ENCODE measurements around the gene TSSC4.

The TSSC4 gene

DNA sequence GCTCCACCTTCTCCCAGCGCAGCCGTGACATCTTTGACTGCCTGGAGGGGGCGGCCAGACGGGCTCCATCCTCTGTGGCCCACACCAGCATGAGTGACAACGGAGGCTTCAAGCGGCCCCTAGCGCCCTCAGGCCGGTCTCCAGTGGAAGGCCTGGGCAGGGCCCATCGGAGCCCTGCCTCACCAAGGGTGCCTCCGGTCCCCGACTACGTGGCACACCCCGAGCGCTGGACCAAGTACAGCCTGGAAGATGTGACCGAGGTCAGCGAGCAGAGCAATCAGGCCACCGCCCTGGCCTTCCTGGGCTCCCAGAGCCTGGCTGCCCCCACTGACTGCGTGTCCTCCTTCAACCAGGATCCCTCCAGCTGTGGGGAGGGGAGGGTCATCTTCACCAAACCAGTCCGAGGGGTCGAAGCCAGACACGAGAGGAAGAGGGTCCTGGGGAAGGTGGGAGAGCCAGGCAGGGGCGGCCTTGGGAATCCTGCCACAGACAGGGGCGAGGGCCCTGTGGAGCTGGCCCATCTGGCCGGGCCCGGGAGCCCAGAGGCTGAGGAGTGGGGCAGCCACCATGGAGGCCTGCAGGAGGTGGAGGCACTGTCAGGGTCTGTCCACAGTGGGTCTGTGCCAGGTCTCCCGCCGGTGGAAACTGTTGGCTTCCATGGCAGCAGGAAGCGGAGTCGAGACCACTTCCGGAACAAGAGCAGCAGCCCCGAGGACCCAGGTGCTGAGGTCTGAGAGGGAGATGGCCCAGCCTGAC is 2.5 kb downstream of the TSSC4 start:
- peaks cover 20% of the 10 kb centered on the region for H3K79me2 ChIP-seq (ENCODE audit: control insufficient read depth, insufficient read depth, low read length, unreplicated experiment)
- H3K4me1 ChIP-seq (ENCODE audit: control insufficient read depth, insufficient read depth, low read length, unreplicated experiment) = peaks cover 19% of the 10 kb centered on the region
- no peak overlapping the region for H3K27ac ChIP-seq (ENCODE audit: low read depth, low read length)
- no peaks in the 10 kb centered on the region for H3K27me3 ChIP-seq (ENCODE audit: insufficient read depth, low read length)
- H2AFZ ChIP-seq (ENCODE audit: low read length, unreplicated experiment) = no peak overlapping the region
- no peak overlapping the region; the same call in 1 of the 2 replicates for H3K4me3 ChIP-seq (ENCODE audit: low read depth, low read length)
- H3K36me3 ChIP-seq (ENCODE audit: insufficient read depth, low read length) = 0 out of 2 replicates have a peak, but pooled peaks cover 5% of the 10 kb centered on the region

DNA sequence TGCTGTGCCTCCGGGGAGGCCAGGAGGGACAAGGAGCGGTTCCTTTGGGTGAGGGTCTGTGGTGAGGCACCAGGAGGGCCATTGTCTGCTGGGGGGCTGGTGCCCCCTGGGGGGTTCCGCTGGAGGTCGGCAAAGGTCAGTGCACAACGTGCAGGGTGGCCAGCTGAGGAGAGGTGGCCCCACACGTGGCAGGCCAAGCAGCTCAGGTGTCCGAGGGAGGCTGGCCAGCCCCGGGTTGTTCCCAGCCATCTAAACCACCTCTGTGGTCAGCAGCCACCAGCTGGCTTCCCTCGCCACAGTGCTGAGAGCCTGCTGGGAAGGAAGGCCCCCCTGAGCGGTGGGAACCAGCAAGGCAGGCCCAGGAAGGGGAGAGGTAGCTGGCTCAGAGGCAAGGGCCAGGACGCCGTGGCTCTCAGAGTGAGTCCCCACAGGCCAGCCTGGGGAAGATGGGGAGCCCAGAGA is 4.2 kb downstream of the TSSC4 start:
- Histone ChIP-seq H3K36me3 (ENCODE audit: insufficient read depth, low read length) (no peaks in the 10 kb centered on the region), H3K27ac (ENCODE audit: low read depth, low read length) (no peak overlapping the region), H2AFZ (ENCODE audit: low read length, unreplicated experiment) (no peak overlapping the region), H3K4me1 (ENCODE audit: control insufficient read depth, insufficient read depth, low read length, unreplicated experiment) (peaks cover 9% of the 10 kb centered on the region), H3K4me3 (ENCODE audit: low read depth, low read length) (no peak overlapping the region), H3K79me2 (ENCODE audit: control insufficient read depth, insufficient read depth, low read length, unreplicated experiment) (peaks cover 20% of the 10 kb centered on the region), H3K27me3 (ENCODE audit: insufficient read depth, low read length) (no peaks in the 10 kb centered on the region)

DNA sequence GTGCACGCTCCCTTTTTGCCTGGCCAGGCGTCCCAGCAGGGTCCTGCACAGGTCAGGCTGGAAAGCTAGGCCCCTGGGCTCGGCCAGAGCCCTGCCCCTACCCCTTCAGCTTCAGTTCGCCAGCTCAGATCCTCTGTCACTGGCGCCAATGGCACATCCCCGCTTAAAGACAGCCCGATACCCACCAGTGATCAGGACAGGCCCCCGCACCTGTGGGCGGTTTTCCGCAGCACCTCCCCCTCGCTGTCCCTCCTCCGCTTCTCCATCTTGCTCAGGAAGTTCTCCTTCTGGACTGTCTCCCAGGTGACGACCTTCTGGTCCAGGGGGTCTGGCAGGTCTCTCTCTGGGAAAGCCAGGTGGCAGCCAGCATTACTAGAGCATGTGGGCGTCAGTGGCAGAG is 5.9 kb downstream of the TSSC4 start:
- H3K36me3 ChIP-seq (ENCODE audit: insufficient read depth, low read length) = no peaks in the 10 kb centered on the region
- H2AFZ ChIP-seq (ENCODE audit: low read length, unreplicated experiment) = no peak overlapping the region
- H3K27ac ChIP-seq (ENCODE audit: low read depth, low read length) = no peak overlapping the region
- no peak overlapping the region for H3K4me3 ChIP-seq (ENCODE audit: low read depth, low read length)
- peaks cover 12% of the 10 kb centered on the region for H3K79me2 ChIP-seq (ENCODE audit: control insufficient read depth, insufficient read depth, low read length, unreplicated experiment)
- H3K27me3 ChIP-seq (ENCODE audit: insufficient read depth, low read length) = no peaks in the 10 kb centered on the region
- H3K4me1 ChIP-seq (ENCODE audit: control insufficient read depth, insufficient read depth, low read length, unreplicated experiment) = peaks cover 7% of the 10 kb centered on the region

DNA sequence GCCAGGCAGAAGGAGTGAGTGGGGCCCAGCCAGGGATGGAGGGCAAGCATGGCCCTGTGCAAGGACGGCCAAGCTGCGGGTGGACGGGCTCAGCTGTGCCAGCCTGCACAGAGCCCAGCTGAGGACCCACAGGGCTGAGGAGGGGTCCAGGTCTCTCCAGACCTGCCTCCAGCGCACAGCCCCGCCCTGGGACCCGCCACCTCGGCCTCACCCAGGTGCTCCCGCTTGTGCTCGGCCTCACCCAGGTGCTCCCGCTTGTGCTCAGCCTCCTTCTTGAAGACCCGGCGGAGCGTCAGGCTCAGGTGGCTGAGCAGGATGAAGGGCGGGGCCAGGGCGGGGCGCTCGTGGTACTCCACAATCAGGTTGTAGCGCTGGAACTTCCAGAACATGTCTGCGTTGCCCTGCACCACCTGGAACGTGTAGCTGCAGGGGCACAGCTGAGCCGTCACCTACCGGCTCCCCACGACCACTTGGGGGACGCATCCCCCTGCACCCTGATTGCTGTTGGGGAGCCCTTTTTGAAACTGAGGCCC is 6.4 kb downstream of the TSSC4 start:
- Histone ChIP-seq H3K27ac (ENCODE audit: low read depth, low read length) (no peak overlapping the region), H3K36me3 (ENCODE audit: insufficient read depth, low read length) (no peaks in the 10 kb centered on the region), H2AFZ (ENCODE audit: low read length, unreplicated experiment) (no peak overlapping the region), H3K4me3 (ENCODE audit: low read depth, low read length) (no peak overlapping the region), H3K79me2 (ENCODE audit: control insufficient read depth, insufficient read depth, low read length, unreplicated experiment) (peaks cover 7% of the 10 kb centered on the region), H3K4me1 (ENCODE audit: control insufficient read depth, insufficient read depth, low read length, unreplicated experiment) (peaks cover 4% of the 10 kb centered on the region), H3K27me3 (ENCODE audit: insufficient read depth, low read length) (no peaks in the 10 kb centered on the region)

DNA sequence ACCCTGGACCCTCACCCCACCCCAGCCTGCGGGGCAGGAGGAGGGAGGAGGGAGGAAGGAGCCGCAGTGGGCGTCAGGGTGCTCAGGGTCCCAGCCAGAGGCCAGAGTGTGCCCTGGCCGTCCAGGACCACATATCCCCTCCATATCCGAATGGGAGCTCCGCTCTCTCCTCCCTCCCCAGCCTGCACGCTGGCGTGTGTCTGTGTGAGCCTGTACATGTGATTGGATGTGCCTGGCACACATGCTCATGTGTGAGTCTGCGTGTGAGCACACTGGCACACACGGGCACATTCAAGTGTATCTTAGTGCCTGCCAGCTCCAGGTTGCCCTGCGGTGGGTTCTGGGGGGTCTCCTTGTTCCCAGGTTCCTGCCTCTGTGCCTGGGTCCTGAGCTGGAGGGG is 8.1 kb downstream of the TSSC4 start:
- no peak overlapping the region for H2AFZ ChIP-seq (ENCODE audit: low read length, unreplicated experiment)
- H3K4me1 ChIP-seq (ENCODE audit: control insufficient read depth, insufficient read depth, low read length, unreplicated experiment) = no peaks in the 10 kb centered on the region
- no peak overlapping the region for H3K4me3 ChIP-seq (ENCODE audit: low read depth, low read length)
- H3K27me3 ChIP-seq (ENCODE audit: insufficient read depth, low read length) = no peaks in the 10 kb centered on the region
- no peaks in the 10 kb centered on the region for H3K79me2 ChIP-seq (ENCODE audit: control insufficient read depth, insufficient read depth, low read length, unreplicated experiment)
- no peak overlapping the region for H3K27ac ChIP-seq (ENCODE audit: low read depth, low read length)
- no peaks in the 10 kb centered on the region for H3K36me3 ChIP-seq (ENCODE audit: insufficient read depth, low read length)

DNA sequence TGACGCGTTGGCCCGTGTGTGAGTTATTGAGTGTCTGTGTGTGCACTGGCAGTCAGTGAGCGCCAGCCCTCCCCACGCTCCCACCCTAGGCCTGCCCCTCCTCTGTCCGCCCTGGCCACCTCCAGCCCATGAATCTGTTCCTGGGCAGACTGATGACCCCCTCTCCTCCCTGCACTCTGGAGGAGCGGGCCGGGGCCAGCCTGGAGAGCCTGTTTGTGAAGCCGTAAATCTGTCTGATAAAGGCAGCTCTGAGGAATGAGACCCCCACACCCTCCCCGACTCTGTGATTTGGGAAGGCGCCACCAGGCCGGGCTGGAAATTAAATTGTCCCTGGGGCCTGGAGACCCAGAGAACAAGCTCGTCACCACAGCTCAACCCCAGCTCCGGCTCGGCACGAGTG is 8.6 kb downstream of the TSSC4 start:
- Histone ChIP-seq H3K79me2 (ENCODE audit: control insufficient read depth, insufficient read depth, low read length, unreplicated experiment) (no peaks in the 10 kb centered on the region), H2AFZ (ENCODE audit: low read length, unreplicated experiment) (no peak overlapping the region), H3K4me3 (ENCODE audit: low read depth, low read length) (no peak overlapping the region), H3K27me3 (ENCODE audit: insufficient read depth, low read length) (no peaks in the 10 kb centered on the region), H3K36me3 (ENCODE audit: insufficient read depth, low read length) (no peaks in the 10 kb centered on the region), H3K27ac (ENCODE audit: low read depth, low read length) (no peak overlapping the region), H3K4me1 (ENCODE audit: control insufficient read depth, insufficient read depth, low read length, unreplicated experiment) (no peaks in the 10 kb centered on the region)

DNA sequence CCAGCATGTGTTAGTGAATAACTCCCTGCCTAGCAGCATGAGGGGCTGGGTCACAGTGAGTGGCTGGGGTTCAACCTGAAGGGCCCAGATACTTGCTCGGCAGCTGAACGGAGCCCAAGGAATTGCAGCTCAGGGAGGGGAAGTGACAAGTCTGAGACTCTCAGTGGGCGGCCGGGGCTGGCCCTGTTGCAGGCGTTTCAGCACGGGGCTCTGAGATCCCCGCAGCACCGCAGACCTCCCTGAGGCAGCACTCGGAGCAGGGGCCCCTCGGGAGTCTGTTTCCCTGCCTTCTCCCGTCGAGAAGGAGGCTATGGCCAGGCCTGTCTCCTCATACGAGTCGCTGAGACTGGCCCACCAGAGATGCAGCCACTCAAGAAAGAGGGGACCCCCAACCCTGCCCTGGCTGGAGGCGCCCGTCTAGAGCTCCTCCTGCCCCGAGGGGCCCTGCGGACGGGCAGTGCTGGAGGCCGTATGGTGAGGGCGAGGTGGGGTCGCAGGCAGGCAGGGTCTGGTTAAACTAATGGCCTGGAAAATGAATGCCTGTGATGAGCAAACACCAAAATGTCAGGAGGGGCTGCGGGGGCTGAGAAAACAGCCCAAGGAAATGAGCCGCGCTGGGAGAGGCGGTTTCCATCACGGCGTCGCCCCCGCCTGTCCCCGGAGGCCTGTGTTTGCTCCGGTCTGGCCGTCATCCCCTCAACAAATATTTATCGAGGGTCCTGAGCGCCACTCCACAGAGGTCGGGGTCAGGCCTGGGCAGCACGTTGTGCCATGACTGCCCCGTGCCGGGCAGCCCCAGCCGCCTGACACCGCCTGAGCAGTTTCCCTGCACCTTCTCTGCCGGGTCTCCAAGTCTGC is 9.3 kb downstream of the TSSC4 start:
- Histone ChIP-seq H3K27me3 (ENCODE audit: insufficient read depth, low read length) (no peaks in the 10 kb centered on the region), H3K4me3 (ENCODE audit: low read depth, low read length) (no peak overlapping the region), H3K4me1 (ENCODE audit: control insufficient read depth, insufficient read depth, low read length, unreplicated experiment) (no peaks in the 10 kb centered on the region), H3K36me3 (ENCODE audit: insufficient read depth, low read length) (no peaks in the 10 kb centered on the region), H3K79me2 (ENCODE audit: control insufficient read depth, insufficient read depth, low read length, unreplicated experiment) (no peaks in the 10 kb centered on the region), H3K27ac (ENCODE audit: low read depth, low read length) (no peak overlapping the region), H2AFZ (ENCODE audit: low read length, unreplicated experiment) (no peak overlapping the region)

DNA sequence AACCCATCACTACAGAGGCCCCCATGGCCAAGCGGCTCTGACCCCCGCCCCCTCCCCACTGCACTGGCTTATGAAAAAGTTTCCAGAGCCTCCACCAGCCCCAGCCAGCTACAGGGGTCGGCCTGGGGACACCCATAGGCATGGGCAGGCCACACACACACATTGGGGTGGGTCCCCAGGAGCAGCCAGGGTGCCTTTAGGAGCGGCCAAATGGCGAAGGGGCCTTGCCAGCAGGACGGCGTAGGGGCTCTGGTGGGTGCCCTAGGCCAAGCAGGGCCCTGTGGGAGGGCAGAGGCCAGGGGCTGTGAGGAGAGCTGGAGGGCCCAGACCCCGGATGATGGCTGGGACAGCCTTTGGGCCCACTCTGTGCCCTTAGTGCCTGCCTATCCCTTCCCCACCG is 10.1 kb downstream of the TSSC4 start:
- Histone ChIP-seq H3K36me3 (ENCODE audit: insufficient read depth, low read length) (no peaks in the 10 kb centered on the region), H3K27me3 (ENCODE audit: insufficient read depth, low read length) (no peaks in the 10 kb centered on the region), H3K4me3 (ENCODE audit: low read depth, low read length) (no peak overlapping the region), H3K4me1 (ENCODE audit: control insufficient read depth, insufficient read depth, low read length, unreplicated experiment) (no peaks in the 10 kb centered on the region), H3K27ac (ENCODE audit: low read depth, low read length) (no peak overlapping the region), H3K79me2 (ENCODE audit: control insufficient read depth, insufficient read depth, low read length, unreplicated experiment) (no peaks in the 10 kb centered on the region), H2AFZ (ENCODE audit: low read length, unreplicated experiment) (no peak overlapping the region)

DNA sequence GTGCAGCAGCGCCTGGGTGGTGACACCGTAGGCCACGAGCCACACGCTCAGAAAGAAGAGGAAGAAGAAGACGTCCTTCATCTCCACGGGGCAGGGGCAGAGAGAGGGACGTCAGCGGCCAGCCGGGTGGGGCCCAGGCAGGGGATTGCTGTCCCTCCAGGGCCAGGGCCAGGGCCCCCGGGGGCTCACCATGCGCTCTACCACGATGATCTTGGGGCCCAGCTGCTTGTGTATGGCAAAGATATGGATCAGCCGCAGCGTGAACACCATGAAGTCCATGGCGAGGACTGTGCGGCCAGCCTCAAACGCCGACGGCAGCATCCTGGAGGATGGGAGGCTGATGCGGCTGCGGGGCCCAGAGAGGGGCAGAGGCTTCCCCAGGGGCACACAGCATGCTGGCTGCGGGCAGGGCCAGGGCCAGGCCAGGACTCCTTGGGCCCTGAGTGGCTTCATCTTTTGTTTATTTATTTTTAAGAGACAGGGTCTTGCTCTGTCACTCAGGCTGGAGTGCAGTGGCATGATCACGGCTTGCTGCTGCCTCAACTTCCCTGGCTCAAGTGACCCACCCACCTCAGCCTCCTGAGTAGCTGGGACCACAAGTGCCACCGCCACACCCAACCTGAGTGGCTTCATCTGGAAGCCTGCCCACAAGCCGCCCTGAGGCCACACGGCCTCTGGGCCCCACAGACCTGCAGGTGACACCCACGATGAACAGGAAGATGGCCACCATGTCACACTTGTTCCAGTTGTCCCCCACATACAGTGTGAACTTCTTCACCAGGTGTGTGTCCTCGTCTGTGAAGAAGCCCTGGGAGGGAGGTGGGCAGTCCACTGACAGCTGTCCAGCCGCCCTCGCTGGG is 11.1 kb downstream of the TSSC4 start:
- Histone ChIP-seq H3K27me3 (ENCODE audit: insufficient read depth, low read length) (no peaks in the 10 kb centered on the region), H2AFZ (ENCODE audit: low read length, unreplicated experiment) (no peak overlapping the region), H3K4me3 (ENCODE audit: low read depth, low read length) (no peak overlapping the region), H3K27ac (ENCODE audit: low read depth, low read length) (no peak overlapping the region), H3K79me2 (ENCODE audit: control insufficient read depth, insufficient read depth, low read length, unreplicated experiment) (no peaks in the 10 kb centered on the region), H3K4me1 (ENCODE audit: control insufficient read depth, insufficient read depth, low read length, unreplicated experiment) (no peaks in the 10 kb centered on the region), H3K36me3 (ENCODE audit: insufficient read depth, low read length) (no peaks in the 10 kb centered on the region)

DNA sequence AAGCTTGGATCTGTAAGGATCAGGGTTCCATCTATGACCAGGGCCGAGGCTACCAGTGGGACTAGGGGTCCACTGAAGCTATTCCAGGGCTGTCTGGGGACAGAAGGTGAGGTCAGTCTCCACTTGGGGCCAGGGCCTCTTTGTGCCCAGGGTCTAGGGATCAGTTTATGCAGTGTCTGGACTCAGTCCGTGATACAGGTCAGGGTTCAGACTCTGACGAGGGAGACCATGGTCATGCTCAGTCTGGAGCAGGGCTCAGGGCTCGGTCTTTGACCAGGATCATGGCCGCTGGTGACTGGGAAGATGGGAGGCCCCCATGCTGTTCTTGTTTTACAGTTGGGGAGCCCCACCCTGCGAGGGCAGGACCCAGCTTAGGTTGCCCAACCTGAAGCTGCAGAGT is 11.8 kb downstream of the TSSC4 start:
- Histone ChIP-seq H2AFZ (ENCODE audit: low read length, unreplicated experiment) (no peak overlapping the region), H3K27me3 (ENCODE audit: insufficient read depth, low read length) (no peaks in the 10 kb centered on the region), H3K4me3 (ENCODE audit: low read depth, low read length) (no peak overlapping the region), H3K27ac (ENCODE audit: low read depth, low read length) (no peak overlapping the region), H3K4me1 (ENCODE audit: control insufficient read depth, insufficient read depth, low read length, unreplicated experiment) (no peaks in the 10 kb centered on the region), H3K79me2 (ENCODE audit: control insufficient read depth, insufficient read depth, low read length, unreplicated experiment) (no peaks in the 10 kb centered on the region), H3K36me3 (ENCODE audit: insufficient read depth, low read length) (no peaks in the 10 kb centered on the region)

Data from ACC112 (cell line).